Upper lobe of left lung (tissue), 6 donors: Measurements from ENCODE around the gene GABRR1. TPM values are rescaled to one million over a fixed set of nuclear protein-coding genes. Genes with fewer than 3 reads are reported as not detected.
"Not testable (repeated sequence)": the region's sequence is repeated elsewhere in the genome, so short reads cannot be mapped to it uniquely, and the experiment has no call there.

Experiments
- ATAC-seq, 2 donors: fragments of 200-7000 bp; cut with Tn5 transposase; one replicate each; pipeline ENCODE4 v1.9.1; 2022; ENCODE audit warnings: mild to moderate bottlenecking in 2 of 2, moderate library complexity in 2 of 2; ENCODE audit not compliant: low FRiP score in 2 of 2
- DNase-seq, 2 donors: peaks; one replicate each; pipeline ENCODE4 v3.0.0-alpha.2; 2019 to 2020
- H3K27ac ChIP-seq, 4 donors: fragments of 200-600 bp; sonication (generic); one replicate each; pipeline ENCODE4 v1.5.1; 2016 to 2019
- H3K27me3 ChIP-seq, 4 donors: fragments of 200-600 bp; sonication (generic); one replicate each; pipeline ENCODE4 v1.5.1; 2017 to 2019
- H3K36me3 ChIP-seq, 4 donors: fragments of 200-600 bp; sonication (generic); one replicate each; pipeline ENCODE4 v1.5.1; 2016 to 2019
- H3K4me1 ChIP-seq, 4 donors: fragments of 200-600 bp; sonication (generic); one replicate each; pipeline ENCODE4 v1.5.1; 2018 to 2019
- H3K4me3 ChIP-seq, 4 donors: fragments of 200-600 bp; sonication (generic); one replicate each; pipeline ENCODE4 v1.5.1; 2017 to 2019; ENCODE audit warnings: mild to moderate bottlenecking in 2 of 4, moderate library complexity in 1 of 4
- H3K9me3 ChIP-seq, 4 donors: fragments of 200-600 bp; sonication (generic); one replicate each; pipeline ENCODE4 v1.5.1; 2018 to 2019
- CTCF ChIP-seq, 6 experiments: fragments of 450-650 bp in 4 of 6; fragments of 200-600 bp in 2 of 6; sonication (generic) in 2 of 6; IDR thresholded peaks; one replicate each; pipeline ENCODE4 v1.5.1; 2016 to 2019; ENCODE audit warnings: antibody characterized with exemption in 6 of 6
- EP300 ChIP-seq, 4 donors: sonication (generic); formaldehyde crosslinking; IDR thresholded peaks; one replicate each; pipeline ENCODE4 v1.5.1; 2017; ENCODE audit warnings: antibody characterized with exemption in 4 of 4, control low read depth in 2 of 4
- POLR2A ChIP-seq, 4 donors: fragments of 450-650 bp; IDR thresholded peaks; one replicate each; pipeline ENCODE4 v1.5.1; 2016 to 2017; ENCODE audit warnings: antibody characterized with exemption in 4 of 4, mild to moderate bottlenecking in 2 of 4
- POLR2AphosphoS5 ChIP-seq, 2 donors: sonication (generic); formaldehyde crosslinking; IDR thresholded peaks; one replicate each; pipeline ENCODE4 v1.5.1; 2017; ENCODE audit warnings: antibody characterized with exemption in 2 of 2
- WGBS, 2 donors: methylation state at CpG; one replicate each; pipeline ENCODE4 v1.1.5; 2017 to 2018; 5-methylcytosine and 5-hydroxymethylcytosine counted together
- total RNA-seq, 6 donors: library from RNA; depleted of rRNA in 4 of 6; stranded (reverse); fragments of >200 nt in 4 of 6; gene quantifications; one replicate each; pipeline versions ENCODE4 v1.1.0 to v1.2.1, GENCODE V29; 2016 to 2021
- donor health status: DM: no; HTN: no; CAD: no; lungs with moderate emphysema.
- donor health status: DM: no; HTN: yes; CAD: no; lungs with severe emphysema.

Gene GABRR1
- total RNA-seq, 6 donors from 2014 or later, result not detected

DNA sequence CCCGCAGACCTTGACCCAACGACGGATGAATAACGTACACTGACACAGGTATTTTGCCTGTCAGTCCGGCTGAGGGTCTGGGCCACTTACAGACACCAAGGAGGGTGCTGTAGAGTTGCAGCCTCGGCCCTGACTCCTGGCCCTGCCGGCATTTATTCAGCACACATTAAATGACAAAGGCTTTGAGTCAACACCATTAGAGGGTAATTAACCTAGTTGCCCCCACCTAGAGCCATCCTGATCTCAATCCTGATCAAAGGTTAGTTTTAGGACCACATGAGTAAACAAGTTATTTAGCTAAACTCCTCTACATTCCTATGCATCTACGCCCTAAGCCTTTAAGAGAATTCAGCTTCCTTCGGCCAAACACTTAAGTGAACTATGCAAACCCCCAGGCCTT, 83.2 kb downstream of the GABRR1 start:
- H3K9me3 ChIP-seq, result no peaks in the 10 kb centered on the region
- no peaks in the 10 kb centered on the region for H3K36me3 ChIP-seq
- no peak overlapping the region for H3K27ac ChIP-seq
- DNase-seq (no peak), ATAC-seq (no peak)
- no peaks in the 10 kb centered on the region for H3K27me3 ChIP-seq
- no peak overlapping the region for H3K4me3 ChIP-seq
- no peaks in the 10 kb centered on the region for H3K4me1 ChIP-seq
- WGBS, 2 donors, result 90 to 95% methylated on average over 9 of the region's 9 CpGs
- TF ChIP-seq EP300 (IDR thresholded peaks at IDR 0.05), result no peak
- TF ChIP-seq POLR2AphosphoS5 (IDR thresholded peaks at IDR 0.05), result no peak
- TF ChIP-seq CTCF (IDR thresholded peaks at IDR 0.05), result no peak
- no peak for TF ChIP-seq POLR2A (IDR thresholded peaks at IDR 0.05)

- no peaks in the 10 kb centered on the region for H3K27me3 ChIP-seq
- no peaks in the 10 kb centered on the region for H3K4me1 ChIP-seq
- H3K4me3 ChIP-seq, result no peak overlapping the region
- no peak overlapping the region for H3K27ac ChIP-seq
- no peaks in the 10 kb centered on the region for H3K36me3 ChIP-seq
- no peak for DNase-seq
- TF ChIP-seq EP300 (IDR thresholded peaks at IDR 0.05) (no peak), POLR2A (IDR thresholded peaks at IDR 0.05) (no peak), CTCF (IDR thresholded peaks at IDR 0.05) (no peak), POLR2AphosphoS5 (IDR thresholded peaks at IDR 0.05) (no peak)
- ATAC-seq, result no peak
- 64 to 72% methylated on average over 2 of the region's 2 CpGs for WGBS, 2 donors
- peaks cover 0 to 5% (median 0%) of the 10 kb centered on the region in 4 donors for H3K9me3 ChIP-seq
Observed at GRCh38 chr6:89132057-89132456, 85.1 kb downstream of the GABRR1 start.

GRCh38 chr6:89131599-89131998, 85.6 kb downstream of the GABRR1 start:
- peaks cover 0 to 5% (median 0%) of the 10 kb centered on the region in 4 donors for H3K9me3 ChIP-seq
- TF ChIP-seq POLR2A (IDR thresholded peaks at IDR 0.05) (no peak), EP300 (IDR thresholded peaks at IDR 0.05) (no peak), POLR2AphosphoS5 (IDR thresholded peaks at IDR 0.05) (no peak), CTCF (IDR thresholded peaks at IDR 0.05) (no peak)
- no peak overlapping the region for H3K27ac ChIP-seq
- H3K36me3 ChIP-seq, result no peaks in the 10 kb centered on the region
- no peak overlapping the region for H3K4me3 ChIP-seq
- no peak for ATAC-seq
- WGBS, 2 donors, result 87 to 92% methylated on average over 3 of the region's 3 CpGs
- no peaks in the 10 kb centered on the region for H3K27me3 ChIP-seq
- no peaks in the 10 kb centered on the region for H3K4me1 ChIP-seq
- DNase-seq, result no peak

- H3K27ac ChIP-seq, H3K9me3 ChIP-seq, H3K4me3 ChIP-seq, DNase-seq, H3K36me3 ChIP-seq, H3K4me1 ChIP-seq, H3K27me3 ChIP-seq, ATAC-seq: not testable (repeated sequence)
- 63 to 100% methylated on average over 2 of the region's 2 CpGs for WGBS, 2 donors
Observed at GRCh38 chr6:89128256-89128671, 88.9 kb downstream of the GABRR1 start.

Other genes starting within 250 kb of the GABRR1 start
- 100 to 1,000 TPM in 5 of 6 donors, 10 to 100 TPM in 1; 96.4 to 238 (median 167) TPM for gene PNRC1, start 136.6 kb downstream of the GABRR1 start, total RNA-seq
- under 1 TPM in 5 of 6 donors, not detected in 1; 0.10 to 0.89 (median 0.23) TPM for gene SRSF12, start 99.3 kb downstream of the GABRR1 start, total RNA-seq
- 10 to 100 TPM in 1 of 6 donors, 1 to 10 TPM in 5; 2.9 to 15.0 (median 5.4) TPM for gene PM20D2, start 71.3 kb downstream of the GABRR1 start, total RNA-seq
- 1 to 10 TPM in 5 of 6 donors, under 1 TPM in 1; 0.30 to 3.1 (median 1.6) TPM for gene GABRR2, start 97.9 kb upstream of the GABRR1 start, total RNA-seq
- gene UBE2J1, start 135.4 kb upstream of the GABRR1 start, total RNA-seq, result 10 to 100 TPM; 16.5 to 55.5 (median 37.4) TPM
- gene RRAGD, start 194.9 kb upstream of the GABRR1 start, total RNA-seq, result 10 to 100 TPM; 17.5 to 62.7 (median 29.7) TPM
- 10 to 100 TPM; 14.5 to 60.8 (median 30.7) TPM for gene ANKRD6, start 215.8 kb upstream of the GABRR1 start, total RNA-seq